HG02938 (cell line): Measurements from ENCODE around the gene HS3ST5.
"Not testable (repeated sequence)": the region's sequence is repeated elsewhere in the genome, so short reads cannot be mapped to it uniquely, and the experiment has no call there.

ENCODE experiments used
- ATAC-seq: cut with Tn5 transposase; IDR thresholded peaks from one replicate; pipeline ENCODE4 v1.9.1; 2021; ENCODE audit warnings: mild to moderate bottlenecking, moderate library complexity; ENCODE audit not compliant: unreplicated experiment

The HS3ST5 gene

GRCh38 chr6:114339706-114340105, 3.1 kb downstream of the HS3ST5 start:
- no peak for ATAC-seq

- ATAC-seq: no peak
Measured at GRCh38 chr6:114334237-114334636, 8.6 kb downstream of the HS3ST5 start.

DNA sequence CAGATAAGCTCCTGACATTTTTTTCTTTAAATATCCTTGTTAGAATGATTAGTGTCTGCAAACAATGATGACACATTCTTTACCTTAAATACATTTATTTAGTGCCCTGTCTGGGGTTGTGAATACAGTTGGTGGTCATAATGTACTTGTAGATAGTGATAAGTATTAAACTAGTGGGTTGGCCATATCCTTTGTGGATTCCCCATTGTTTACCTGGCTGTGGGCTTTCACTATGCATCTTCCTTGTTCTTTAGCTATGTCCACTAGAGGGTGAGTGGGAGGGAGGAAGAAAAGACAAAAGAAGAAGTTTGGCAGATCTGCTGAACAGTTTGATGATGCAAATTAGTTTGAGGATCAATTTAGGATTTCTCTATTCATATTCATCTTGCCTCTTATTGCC, 15.7 kb downstream of the HS3ST5 start:
- no peak for ATAC-seq

GRCh38 chr6:114323784-114324183, 19.0 kb downstream of the HS3ST5 start:
- no peak for ATAC-seq

- ATAC-seq: no peak
Measured at GRCh38 chr6:114319749-114320148, 23.1 kb downstream of the HS3ST5 start.

GRCh38 chr6:114315831-114316595, 26.8 kb downstream of the HS3ST5 start:
- ATAC-seq: no peak

- not testable (repeated sequence) for ATAC-seq
Measured at GRCh38 chr6:114313816-114314215, 29.0 kb downstream of the HS3ST5 start.

DNA sequence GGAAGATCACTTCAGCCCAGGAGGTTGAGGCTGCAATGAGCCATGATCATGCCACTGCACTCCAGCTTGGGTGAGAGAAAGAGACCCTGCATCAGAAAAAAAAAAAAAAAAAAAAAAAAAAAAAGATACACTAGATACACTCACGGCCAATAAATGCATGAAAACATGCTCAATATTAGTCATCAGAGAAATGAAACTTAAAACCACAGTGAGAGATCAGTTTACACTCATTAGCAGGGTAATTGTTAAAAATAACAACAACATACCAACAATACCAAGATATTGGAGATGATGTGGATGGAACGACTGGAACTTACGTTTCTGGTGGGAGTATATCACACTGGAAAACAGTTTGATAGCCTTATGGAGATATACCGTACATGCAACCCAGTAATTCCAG, 29.9 kb downstream of the HS3ST5 start:
- ATAC-seq: no peak

DNA sequence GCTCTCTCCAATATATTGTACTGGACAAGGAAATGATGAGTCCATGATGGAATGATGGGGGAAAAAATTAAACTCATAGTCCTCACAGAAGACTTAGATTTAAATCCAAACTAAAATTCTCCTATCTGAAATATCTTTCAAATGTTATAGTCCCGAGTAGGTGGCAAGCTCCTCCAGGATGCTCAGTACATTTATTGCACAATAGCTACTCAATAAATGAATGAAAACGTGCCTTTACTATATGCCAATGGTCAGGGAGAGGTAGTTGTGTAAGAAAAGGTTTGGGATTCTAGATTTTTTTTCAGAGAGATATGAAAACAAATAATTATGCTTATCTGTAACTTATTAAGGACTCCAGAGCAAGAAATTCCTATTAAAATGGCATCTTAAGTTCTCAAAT, 32.8 kb downstream of the HS3ST5 start:
- no peak for ATAC-seq

GRCh38 chr6:114304304-114304887, 38.4 kb downstream of the HS3ST5 start:
- ATAC-seq: no peak

- ATAC-seq: no peak
Measured at GRCh38 chr6:114301596-114302219, 41.1 kb downstream of the HS3ST5 start.

DNA sequence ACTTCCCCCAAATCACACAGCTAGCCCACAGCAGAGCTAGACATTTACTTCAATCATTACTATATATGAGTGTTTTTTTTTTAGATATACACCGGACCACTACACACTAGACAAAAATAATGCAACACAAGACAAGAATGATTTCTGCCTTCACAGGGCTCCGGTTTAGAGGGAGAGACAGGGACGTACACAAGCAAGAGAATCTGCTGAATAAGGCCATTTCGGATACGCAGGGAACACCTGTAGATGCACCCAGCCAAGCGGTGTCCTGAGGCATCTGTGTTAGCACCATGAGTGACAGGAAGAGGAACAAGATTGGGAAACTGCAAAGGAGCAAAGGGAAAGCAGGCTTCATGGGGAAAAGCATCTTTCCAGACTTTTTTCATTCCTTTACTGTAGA, 45.7 kb downstream of the HS3ST5 start:
- no peak for ATAC-seq

GRCh38 chr6:114292431-114292830, 50.4 kb downstream of the HS3ST5 start:
- ATAC-seq: no peak

GRCh38 chr6:114291428-114291827, 51.4 kb downstream of the HS3ST5 start:
- no peak for ATAC-seq

DNA sequence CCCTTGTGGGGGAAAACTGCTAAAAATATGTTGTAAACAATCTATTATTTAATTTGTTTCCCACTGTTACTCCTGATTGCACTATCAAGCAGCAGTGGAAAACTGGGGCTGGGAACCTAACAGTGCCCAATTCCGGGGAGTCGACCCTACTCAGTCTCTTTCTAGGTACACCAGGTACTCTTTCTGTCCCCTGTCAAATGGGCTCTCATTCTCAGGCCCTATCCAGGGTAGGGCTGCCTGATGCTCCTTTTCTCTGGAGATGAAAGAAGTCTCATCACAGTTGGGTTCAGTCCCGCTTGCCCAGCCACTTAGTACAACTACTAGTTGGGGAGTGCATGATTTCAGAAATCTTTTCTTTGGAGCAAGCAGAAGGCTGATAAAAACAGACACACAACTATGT, 52.0 kb downstream of the HS3ST5 start:
- no peak for ATAC-seq

DNA sequence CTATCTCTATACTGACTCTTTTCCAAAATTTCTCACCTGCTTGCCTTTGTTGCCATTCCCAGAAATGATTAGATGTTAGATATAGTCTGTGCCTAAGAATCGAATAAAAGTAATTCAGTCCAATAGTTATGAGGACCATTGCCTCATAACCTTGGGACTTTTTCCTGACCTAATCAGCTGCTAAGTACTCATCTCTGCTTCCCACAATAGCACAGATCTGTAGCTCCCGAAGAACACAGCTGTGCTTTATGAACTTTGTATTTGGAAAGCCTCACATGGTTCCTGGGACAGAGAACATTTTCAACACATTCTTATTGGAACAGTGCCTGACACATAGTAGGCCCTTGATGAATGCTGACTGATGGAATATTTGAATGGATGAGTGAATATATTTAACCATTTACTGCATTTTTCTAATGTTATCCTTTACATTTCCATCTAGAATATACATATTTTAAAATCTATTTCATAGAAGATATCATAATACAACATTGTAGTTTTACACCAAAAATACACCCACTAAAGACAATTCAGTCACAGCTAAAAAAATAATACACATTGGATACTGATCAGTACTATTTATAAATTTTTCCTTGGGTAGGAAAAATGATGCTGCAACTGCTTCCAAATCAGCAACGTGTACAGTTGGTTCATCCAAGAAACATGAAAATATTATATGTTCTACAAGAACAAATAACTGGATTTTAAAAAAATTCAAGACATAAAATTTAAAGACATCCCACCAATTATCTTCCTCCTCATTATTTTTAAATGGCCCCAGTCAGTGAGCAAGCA, 53.9 kb downstream of the HS3ST5 start:
- no peak for ATAC-seq

DNA sequence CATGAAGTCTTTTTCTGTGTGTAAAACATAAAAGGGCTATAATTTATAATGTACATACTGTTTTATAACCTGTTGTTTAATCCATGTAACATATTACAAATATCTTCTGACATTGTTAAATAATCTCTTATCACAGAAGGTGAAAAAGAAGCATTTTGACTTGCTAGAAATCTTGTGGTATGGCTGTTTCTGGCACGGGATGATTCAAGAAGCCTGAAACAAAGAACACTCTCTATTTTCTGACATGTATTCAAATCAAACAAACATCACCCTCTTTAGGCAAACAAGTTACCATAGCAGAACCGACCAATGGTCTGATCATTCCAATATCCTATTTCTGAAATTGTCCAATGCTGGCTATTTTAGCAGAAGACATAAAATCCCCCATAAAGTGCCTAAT, 55.4 kb downstream of the HS3ST5 start:
- ATAC-seq: no peak

DNA sequence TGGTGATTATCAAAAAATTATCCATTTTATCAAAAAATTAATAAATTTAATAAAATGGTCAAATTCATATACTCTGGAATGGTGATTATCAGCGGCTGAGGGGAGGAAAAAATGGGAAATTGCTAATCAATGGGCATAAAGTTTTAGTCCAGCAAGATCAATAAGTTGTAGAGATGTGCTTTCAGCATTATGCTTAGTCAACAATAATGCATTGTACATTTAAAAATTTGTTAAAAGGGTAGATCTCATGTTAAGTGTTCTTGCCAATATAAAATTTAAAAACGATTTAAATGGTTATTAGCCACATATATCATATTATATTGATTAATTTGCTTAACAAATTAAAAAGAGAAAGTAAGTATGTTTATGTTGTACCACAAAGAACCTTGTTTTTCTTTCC, 56.6 kb downstream of the HS3ST5 start:
- ATAC-seq: no peak

- ATAC-seq: no peak
Measured at GRCh38 chr6:114284281-114284680, 58.5 kb downstream of the HS3ST5 start.

GRCh38 chr6:114282292-114282691, 60.5 kb downstream of the HS3ST5 start:
- ATAC-seq: no peak

DNA sequence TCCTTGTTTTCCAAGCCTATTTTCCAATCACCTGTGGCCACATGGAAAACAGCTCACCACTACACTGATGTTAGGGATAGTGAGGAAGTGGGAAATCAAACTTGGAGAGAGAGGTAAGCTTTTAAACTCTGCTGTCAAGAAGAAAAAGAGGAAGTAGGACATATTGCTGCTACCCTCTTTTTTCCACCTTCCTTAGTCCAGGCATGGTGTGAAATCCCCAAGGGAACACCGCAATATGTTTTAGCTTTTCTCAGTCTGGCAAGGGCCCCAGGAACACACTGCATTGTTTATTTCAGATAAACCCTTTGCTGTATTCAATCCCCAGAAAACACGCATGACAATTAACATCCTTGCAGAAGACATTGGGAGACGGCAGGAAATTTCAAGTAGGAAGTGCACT, 61.3 kb downstream of the HS3ST5 start:
- no peak for ATAC-seq
